T47D (cell line): ENCODE results near the gene PROX1.

Source experiments
- DNase-seq, 2 experiments: peaks; one replicate each; pipeline versions ENCODE4 v3.0.0 to v3.0.0-alpha.2; 2011 to 2012; ENCODE audit warnings: low read depth in 1 of 2, low spot score in 1 of 2
- JUND ChIP-seq: IDR thresholded peaks from 2 replicates; pipeline ENCODE4 v1.6.1; 2012; ENCODE audit warnings: low read depth
- in situ Hi-C: cut with HindIII; loops from 2 replicates; pipeline ENCODE4 v1.10.0; 2016; ENCODE audit warnings: low sequenced_read_pairs, low pct_unique_long_range_greater_than_20kb

Gene PROX1

DNA sequence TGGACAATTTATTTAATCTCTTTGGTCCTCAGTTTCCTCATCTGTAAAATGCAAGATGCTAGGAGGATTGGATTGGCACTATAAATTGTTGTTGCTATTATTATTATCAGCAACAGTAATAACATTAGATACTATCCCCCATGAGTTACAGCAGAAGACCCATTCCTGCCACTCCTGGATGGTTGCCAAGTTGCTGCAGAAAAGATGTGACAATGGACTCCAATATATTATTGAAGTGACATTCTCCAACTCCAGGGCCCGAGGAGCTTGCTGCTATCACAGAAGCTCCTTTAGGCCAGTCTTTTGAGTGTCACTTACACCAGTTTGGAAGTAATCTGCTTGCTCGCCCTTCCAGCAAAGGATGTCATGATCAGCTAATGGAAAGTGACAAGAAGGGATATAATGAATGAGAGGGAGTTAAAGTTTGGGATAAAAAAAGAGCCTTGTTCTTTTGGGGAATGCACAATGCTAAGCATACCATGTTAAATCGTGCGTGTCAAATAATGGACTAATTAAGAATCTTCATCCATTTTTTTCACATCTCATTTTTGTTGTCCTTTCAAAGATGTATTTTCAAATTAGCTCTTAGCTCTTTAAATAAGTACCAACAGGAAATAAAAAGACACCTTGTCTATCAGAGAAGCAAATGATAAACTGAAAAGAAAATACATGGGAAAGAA lies 19.5 kb upstream of the PROX1 start:
- in situ Hi-C loops, result no loop called here
- TF ChIP-seq JUND, result no peak
- no peak for DNase-seq

GRCh38 chr1:213969958-213970555 lies 17.7 kb upstream of the PROX1 start:
- no peak for DNase-seq
- in situ Hi-C loops, result no loop called here
- no peak for TF ChIP-seq JUND

DNA sequence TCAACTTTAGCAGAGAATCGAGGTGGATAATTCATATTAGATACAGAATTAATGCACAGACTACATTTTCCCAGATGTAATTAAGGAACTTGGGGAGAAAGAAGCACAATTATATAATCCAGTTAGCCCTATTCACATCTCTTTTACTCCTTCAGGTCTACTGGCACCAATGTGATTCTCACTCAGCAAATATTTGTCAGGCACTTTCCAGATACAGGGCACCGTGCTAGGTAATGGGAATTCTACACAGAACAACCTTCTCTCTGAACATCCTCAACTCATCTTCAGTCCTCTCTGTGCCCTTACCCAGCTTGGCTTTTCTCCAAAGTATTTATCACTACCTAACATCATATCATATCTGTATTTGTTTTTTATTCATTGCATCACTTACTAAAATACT lies 15.6 kb upstream of the PROX1 start:
- DNase-seq, result no peak
- in situ Hi-C loops, result no loop called here
- no peak for TF ChIP-seq JUND

DNA sequence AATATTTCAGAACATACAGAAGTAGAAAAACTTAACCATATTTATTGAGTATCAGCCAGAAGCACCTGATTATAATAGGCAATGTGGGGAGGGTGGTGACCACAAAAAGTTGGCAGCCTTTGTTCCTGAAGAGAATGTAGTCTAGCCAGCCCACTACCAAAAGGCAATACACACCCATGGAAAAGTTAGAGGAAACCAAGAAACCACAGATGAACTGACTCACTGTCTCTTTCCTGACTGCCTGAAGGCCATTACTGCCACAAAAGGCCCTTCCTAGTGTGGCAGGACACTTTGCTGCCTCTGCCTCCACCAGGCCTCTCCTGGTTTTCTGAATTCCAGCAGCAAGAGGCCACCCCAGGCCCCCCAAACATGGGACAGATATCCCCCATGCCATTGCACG lies 14.6 kb upstream of the PROX1 start:
- DNase-seq, result no peak
- in situ Hi-C loops, result no loop called here
- no peak for TF ChIP-seq JUND

GRCh38 chr1:213976665-213977485 lies 10.9 kb upstream of the PROX1 start:
- DNase-seq, result no peak
- no peak for TF ChIP-seq JUND
- in situ Hi-C loops, result no loop called here

DNA sequence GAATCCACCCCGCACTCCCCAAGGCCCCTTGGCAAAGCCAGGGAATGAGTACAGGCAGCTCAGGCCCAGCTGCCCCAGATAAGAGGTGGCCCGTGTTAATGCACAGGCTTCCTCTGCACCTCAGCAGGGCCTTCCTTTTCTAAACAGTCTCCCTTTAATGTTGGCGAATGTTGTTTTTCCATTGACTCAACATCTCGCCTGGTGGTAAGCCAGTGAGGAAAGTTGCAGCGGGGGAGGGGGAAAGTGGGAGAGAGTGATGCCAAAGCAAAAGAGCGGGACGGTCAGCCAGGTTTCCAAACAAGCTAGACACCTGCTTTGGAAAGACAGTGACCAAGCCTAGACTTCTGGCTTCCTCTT lies 10.3 kb upstream of the PROX1 start:
- DNase-seq, result no peak
- in situ Hi-C loops, result no loop called here
- TF ChIP-seq JUND, result no peak

DNA sequence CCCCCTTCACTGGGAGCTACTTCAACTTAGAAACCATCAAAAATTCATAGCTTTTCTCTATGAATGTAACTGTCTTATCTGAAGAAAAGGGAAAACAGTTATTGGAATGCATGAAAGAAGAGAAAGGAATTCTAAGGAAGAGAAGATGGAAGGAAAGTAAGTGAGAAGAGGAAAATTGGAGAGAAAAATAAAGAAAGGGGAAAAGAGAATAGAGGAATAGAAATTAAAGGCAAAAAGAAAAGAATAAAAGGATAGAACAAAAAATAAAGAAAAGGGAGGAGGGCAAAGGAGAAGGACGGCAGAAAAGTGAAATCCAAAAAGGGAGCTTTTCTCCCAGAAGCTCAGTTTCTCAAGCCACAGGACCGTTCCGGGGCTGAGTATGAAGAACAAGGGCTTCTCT lies 9.9 kb upstream of the PROX1 start:
- TF ChIP-seq JUND, result no peak
- in situ Hi-C loops, result no loop called here

GRCh38 chr1:213979751-213980586 lies 7.8 kb upstream of the PROX1 start:
- in situ Hi-C loops, result no loop called here
- TF ChIP-seq JUND, result no peak
- DNase-seq, result no peak

More for the DNA sequence above, 9.9 kb upstream of the PROX1 start:
- no peak for DNase-seq

- no peak for TF ChIP-seq JUND
- in situ Hi-C loops, result no loop called here
- no peak for DNase-seq
Observed at GRCh38 chr1:213980906-213981305, 6.9 kb upstream of the PROX1 start.

DNA sequence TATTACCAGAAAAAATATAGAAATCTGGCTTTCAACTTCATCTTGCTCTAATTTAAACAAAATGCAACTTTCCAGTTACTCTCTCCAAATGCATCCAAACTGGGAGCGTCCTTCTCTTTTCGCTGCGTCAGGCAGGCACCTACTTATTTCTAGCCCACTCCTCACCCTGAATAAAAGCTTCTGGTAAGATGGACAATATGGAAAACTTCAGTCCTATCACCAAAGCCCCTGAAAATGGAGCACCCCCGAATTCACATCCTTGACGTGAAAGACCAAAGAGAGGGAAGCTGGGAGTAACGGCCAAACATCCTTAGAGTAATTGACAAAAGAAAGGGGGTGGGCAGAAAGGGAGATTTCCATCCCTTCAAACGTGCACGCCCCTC lies 5.5 kb upstream of the PROX1 start:
- DNase-seq, result no peak
- in situ Hi-C loops, result no loop called here
- no peak for TF ChIP-seq JUND

- no peak for TF ChIP-seq JUND
- in situ Hi-C loops, result no loop called here
- no peak for DNase-seq
Observed at GRCh38 chr1:213982672-213983492, 4.9 kb upstream of the PROX1 start.
